DMS114 treated with DMSO at 0.1 percent for 48 hours (cell line): ENCODE data around the gene FAM135A.
"Not testable (repeated sequence)": the region's sequence is repeated elsewhere in the genome, so short reads cannot be mapped to it uniquely, and the experiment has no call there.

ENCODE experiments used
- DNase-seq: peaks from one replicate; lab custom pipeline; 2025; ENCODE audit not compliant: unreplicated experiment; lab: John Stamatoyannopoulos, UW

The FAM135A gene

DNA sequence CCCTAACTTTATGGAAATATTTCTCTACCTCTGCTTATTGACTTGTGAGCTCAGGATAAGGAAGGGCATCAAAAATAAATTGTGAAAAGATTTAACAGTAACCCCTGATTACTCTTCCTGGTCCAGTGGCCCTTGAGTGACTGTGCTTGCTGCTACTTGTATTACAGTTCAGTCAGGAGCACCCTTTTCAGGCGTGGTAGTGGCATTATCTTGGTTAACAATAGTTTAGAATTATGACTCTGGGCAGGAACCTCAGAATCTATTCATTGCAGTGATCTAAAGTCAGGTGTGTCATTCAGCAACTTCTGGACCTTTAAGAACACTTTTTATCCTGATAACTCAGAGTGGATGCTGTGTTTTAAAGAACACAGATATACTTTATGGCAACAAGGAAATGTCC, 43.4 kb downstream of the FAM135A start:
- DNase-seq = no peak

DNA sequence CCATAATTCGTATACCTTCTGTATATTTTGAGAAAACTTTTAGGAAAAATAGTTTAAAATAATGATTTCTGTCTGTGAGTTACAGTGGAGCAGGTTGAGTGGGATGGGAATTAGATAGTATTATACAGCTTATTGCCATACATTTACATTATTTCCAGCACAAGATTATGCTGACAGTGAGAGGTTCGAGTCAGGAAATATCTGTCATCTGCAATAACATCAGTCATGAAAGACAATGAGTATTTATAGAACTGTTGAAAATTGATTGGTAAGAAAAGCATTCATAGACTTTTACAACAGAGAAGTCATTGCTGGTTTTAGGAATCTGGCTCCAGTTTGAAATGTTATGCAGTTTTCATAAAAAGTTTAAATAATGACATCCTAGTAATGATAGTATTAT, 45.9 kb downstream of the FAM135A start:
- DNase-seq = no peak

DNA sequence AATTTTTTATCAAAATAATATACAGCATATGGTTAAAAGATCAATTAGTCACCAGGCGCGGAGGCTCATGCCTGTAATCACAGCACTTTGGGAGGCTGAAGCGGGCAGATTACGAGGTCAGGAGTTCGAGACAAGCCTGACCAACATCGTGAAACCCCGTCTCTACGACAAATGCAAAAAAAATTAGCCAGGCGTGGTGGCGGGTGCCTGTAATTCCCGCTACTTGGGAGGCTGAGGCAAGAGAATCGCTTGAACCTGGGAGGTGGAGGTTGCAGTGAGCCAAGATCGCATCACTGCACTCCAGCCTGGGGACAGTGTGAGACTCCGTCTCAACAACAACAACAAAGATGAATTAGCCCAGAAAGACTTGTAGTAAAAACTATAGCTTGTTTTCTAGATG, 46.4 kb downstream of the FAM135A start:
- not testable (repeated sequence) for DNase-seq

DNA sequence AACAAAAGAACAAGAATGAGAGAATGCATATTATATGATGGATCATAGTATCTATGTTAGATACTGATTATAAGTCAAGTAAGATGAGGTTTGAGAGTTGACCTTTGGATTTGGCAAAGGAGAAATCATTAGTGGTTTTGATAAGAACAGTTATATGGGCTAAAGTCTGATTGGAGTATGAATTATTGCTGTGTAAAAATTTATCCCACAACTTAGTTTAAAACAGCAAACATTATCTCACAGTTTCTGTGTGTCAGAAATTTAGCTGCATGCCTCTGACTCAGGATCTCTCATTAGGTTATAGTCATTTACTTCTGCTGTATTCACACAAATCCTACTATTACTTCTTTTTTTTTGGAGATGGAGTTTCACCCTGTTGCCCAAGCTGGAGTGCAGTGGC, 56.7 kb downstream of the FAM135A start:
- DNase-seq = no peak

DNA sequence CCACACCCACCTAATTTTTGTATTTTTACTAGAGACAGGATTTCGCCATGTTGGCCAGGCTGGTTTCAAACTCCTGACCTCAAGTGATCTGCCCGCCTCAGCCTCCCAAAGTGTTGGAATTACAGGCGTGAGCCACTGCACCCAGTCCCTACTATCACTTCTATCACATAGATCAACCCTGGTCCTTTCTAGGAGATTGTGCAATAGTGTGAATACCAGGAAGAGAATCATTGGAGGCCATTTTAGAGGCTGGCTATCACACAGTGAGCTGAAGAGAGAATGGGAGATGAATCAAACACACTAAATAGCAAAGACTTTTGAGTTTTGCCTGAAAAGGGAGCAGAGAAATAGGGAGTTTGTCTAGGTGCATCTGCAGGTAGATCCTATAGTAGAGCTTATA, 57.2 kb downstream of the FAM135A start:
- not testable (repeated sequence) for DNase-seq

DNA sequence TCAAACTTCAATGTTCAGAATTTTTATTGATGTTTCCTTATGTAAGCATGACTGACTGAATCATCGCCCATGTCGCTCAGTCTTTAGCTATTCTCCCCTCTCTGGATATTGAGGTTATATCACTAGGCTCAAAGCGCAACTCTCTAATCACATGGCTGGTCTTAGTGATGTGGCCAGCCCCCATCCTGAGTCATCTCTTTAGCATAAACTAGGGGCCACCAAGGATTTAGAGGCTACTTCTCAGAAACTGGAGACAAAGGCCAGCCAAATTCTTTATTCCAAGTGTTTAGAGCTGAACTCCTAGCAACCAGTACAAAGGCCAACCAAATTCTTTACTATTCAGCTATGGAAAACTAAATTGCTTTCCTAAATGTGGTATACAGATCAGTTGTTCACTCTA, 61.4 kb downstream of the FAM135A start:
- DNase-seq = no peak

DNA sequence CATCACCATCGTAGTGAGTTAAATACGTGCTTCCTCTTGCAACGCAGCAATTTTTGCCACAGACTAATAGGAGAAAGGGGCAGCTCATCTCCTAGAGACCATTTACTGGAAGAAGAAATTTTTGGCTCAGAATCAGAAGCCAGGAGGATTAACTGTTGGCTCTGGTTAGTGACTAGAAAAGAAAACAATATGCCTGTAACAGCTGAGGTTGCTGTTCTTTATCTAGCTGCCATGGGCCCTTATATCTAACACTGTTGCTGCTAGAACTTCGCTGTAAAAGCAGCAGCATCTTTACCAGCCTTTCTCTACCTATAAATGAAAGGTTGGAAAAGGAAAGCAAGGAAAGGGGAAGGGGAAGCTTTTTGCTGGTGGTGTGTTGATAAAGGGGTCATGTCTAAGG, 65.9 kb downstream of the FAM135A start:
- DNase-seq = no peak

DNA sequence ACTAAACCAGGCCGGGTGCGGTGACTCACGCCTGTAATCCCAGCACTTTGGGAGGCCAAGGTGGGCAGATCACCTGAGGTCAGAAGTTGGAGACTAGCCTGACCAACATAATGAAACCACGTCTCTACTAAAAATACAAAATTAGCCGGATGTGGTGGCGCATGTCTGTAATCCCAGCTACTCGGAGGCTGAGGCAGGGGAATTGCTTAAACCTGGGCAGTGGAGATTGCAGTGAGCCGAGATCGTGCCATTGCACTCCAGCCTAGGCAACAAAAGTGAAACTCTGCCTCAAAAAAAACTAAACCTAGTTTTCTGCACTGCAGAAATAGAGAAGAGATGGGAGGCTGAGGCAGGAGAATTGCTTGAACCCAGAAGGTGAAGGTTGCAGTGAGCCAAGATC, 73.3 kb downstream of the FAM135A start:
- not testable (repeated sequence) for DNase-seq

DNA sequence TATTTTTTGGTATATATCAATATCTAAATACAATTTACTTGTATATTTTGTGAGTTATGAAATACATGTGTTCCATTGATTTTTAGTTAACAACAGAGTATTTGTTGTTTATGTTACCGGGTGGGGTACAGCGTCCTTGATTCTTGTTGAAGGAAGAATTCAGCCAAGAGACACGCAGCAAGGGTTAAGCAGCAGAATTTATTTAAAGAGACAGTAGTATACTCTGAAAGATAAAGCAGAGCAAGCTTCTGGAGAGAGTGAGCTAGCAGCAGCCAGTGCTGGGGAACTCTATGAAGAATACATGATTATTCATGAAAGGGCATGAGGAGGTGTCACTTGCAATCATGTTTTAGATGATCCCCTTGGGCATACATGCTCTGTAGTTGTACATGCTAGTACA, 76.1 kb downstream of the FAM135A start:
- no peak for DNase-seq

DNA sequence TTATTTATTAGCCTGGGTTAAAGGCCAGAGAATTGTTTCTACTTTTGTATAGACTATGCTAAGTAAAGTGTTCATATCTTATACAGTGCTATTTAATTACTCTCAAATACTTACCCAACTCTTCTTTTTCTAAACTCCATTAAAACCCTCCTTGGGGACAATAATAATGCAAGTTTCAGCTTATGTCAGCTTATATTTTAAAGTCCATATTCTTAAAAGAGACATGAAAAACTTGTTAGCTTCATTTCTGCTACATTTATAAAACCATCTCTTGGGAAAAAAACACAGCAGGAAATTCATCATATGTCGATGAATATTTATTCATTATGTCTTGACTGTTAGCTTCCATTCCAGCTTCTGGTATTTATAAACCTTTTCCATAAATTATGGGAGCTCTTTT, 81.5 kb downstream of the FAM135A start:
- no peak for DNase-seq

DNA sequence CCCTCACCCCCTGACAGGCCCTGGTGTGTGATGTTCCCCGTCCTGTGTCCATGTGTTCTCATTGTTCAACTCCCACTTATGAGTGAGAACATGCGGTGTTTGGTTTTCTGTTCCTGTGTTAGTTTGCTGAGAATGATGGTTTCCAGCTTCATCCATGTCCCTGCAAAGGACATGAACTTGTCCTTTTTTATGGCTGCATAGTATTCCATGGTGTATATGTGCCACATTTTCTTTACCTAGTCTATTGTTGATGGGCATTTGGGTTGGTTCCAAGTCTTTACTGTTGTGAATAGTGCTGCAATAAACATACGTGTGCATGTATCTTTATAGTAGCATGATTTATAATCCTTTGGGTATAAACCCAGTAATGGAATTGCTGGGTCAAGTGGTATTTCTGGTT, 82.5 kb downstream of the FAM135A start:
- DNase-seq = not testable (repeated sequence)

DNA sequence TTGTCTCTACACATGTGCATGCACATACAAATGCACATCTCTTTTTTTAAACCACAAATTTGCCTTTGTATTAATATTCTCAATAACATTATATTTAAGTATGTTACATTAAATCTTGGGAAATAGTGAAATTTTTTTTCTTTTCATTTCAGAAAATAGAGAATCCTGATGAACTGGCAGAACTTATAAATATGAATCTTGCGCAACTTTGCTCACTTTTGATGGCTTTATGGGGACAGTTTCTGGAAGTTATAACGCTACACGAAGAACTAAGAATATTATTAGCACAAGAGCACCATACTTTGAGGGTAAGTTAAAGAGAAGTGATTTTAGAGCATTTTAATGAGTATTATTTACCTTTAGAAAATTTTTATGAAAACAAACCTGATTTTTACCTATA, 89.2 kb downstream of the FAM135A start:
- DNase-seq = no peak

DNA sequence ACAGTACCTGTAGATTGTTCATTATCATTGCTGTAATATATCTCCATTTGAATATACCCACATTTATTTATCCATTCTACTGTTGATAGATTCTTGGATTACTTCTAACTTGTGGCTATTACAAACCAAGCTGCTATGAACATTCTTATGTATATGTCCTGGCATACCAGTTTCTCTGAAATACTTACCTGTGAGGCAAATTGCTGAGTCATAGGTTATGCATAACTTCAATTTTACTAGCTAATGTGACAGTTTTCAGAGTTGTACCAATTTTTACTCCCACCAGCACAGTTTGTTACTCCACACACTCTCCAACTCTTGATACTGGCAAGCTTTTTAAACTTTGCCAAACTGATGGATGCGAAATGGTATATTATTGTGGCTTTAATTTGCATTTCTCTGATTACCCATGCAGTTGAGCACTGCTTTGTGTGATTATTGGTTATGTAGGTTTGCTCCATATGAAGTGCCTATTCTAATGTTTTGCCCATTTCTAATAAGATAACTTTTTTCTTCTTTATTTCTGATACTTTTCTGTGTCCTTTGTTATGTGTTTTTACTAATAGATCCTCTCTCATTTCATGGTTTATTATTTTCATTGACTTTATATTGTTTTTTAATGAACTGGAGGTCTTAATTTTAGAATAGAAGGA, 90.6 kb downstream of the FAM135A start:
- no peak for DNase-seq

DNA sequence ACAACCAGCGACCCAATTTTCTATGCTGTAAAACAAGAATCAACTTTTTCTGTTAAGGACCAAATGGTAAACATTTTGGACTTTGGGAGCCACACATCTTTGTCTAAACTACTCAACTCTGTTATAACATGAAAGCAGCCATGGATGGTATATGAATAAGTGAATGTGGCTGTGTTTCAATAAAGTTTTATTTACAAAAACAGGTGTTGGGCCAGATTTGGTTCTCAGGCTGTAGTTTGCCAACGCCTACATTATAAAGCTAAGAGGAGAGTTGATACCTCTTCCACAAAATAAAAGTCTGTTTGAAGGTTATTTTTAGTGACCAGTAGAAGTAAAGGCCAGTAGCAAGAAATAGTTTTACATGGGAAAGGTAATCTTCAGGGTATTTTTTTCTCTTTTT, 93.0 kb downstream of the FAM135A start:
- DNase-seq = no peak

DNA sequence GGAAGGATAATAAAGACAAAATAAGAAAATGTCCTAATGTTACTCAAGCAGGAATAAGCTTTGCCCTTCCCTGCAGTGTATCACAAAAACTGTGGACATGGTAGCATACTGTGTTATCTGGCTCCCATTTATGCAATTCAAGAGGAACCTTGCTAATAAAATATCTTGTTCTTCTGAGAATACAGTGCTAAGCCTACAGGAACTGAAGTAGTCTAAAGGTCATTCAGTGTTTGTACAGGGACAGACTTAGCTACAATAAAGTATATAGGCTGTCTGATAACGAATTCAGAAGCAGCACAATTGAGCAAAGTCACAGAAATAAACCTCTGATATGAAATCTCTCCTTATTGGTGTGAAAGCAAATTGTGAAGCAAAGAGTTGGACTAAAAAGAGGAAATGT, 93.9 kb downstream of the FAM135A start:
- DNase-seq = no peak

DNA sequence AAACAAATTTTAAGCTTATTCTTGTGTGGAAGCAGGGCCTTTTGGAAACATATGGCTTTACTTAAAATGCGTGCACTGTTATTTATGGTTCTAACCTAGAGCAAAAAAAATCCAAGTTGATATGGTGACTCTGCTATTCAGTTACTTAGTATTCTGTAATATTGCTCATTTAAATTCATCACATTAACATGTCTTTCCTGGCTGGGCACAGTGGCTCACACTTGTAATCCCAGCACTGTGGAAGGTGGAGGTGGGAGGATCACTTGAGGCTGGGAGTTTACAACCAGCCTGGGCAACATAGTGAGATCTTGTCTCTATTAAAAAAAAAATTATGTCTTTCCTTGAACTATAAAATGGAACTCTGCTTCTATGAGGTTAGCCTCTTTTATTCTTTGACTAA, 95.6 kb downstream of the FAM135A start:
- DNase-seq = no peak

DNA sequence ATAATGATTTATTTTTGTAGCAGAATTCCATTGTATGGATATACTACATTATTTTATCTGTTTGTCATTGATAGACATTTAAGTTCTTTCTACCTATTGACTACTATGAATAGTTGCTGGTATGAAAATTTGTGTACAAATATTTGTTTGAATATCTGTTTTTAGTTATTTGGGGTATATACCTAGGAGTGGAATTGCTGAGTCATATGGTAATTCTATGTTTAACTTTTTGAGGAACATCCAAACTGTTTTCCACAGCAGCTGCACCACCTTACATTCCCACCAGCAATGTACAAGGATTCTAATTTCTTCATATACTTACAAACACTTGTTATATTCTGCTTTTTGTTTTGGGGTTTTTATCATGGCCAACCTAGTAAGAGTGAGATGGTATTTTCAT, 97.3 kb downstream of the FAM135A start:
- no peak for DNase-seq

DNA sequence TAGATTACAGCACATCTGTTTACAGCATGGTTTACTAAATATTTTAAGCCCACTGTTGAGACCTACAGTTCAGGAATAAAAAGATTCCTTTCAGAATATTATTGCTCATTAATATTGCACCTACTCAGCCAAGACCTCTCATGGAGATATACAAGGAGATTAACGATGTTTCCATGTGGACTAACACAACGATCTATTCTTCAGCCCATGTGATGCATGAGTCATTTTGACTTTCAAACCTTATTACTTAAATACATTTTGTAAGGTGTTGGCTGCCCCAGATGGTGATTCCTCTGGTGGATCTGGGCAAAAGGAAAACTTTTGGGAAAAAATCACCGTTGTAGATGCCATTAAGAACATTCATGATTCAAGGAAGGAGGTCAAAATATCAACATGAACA, 105.4 kb downstream of the FAM135A start:
- DNase-seq = no peak

DNA sequence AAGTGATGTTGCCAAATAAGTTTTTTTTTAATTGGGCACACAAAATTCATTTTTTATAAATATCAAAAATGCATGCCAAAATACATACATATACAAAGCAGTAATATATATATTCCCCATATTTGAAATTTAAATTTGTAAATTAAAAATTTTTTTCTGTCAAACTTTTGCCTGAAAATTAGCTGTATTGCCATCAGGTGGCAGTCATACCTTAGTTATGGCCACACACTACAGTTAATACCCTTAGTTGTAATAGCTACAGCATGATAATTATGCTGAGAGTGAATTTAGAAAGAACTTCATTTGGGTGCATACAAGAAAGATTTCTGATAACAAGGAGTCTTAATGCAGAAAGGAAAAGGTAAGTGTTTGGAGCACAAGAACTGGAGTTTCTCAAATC, 107.3 kb downstream of the FAM135A start:
- no peak for DNase-seq

DNA sequence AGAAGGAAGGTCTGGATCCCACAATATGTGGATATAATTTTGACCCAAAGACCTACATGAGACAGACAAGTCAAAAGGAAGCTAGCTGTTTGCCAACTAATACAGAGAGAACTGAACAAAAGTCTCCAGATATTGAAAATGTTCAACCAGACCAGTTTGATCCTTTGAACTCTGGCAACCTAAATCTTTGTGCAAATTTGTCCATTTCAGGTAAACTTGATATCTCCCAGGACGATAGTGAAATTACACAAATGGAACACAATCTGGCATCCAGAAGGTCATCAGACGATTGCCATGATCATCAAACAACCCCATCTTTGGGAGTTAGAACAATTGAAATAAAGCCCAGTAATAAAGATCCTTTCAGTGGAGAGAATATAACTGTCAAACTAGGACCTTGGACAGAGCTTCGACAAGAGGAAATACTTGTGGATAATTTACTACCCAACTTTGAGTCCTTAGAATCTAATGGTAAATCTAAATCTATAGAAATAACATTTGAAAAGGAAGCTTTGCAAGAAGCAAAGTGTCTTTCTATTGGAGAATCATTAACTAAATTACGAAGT, 111.5 kb downstream of the FAM135A start:
- no peak for DNase-seq

DNA sequence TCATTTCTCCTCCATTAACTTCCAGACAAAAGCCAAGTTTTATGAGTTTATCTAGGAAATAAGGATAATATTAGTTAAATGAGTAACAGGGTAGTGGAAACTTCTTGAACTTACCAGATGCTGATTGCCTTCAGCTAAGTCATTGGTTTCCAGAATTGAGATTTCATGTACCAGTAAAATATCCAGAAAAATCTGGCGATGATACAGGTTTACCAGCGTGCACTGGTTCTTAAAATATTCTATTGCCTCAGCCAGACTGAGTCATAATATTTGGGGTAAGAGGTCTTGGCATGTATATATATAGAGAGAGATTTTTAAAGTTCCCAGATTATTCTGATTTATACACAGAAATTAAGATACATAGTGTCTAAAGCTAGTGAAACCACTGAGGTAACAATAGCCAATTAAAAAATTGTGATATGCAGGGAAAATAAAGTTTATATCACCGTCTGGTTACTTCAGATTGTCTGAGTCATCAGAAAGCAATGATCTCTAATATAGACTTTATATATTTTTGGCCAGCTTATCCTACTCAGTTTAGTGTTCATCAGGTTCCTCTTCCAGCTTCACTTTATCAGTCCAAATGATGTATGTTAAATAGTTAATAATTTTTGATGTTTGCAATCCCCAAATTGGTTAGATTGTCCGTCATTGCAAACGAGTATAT, 113.9 kb downstream of the FAM135A start:
- DNase-seq = no peak

DNA sequence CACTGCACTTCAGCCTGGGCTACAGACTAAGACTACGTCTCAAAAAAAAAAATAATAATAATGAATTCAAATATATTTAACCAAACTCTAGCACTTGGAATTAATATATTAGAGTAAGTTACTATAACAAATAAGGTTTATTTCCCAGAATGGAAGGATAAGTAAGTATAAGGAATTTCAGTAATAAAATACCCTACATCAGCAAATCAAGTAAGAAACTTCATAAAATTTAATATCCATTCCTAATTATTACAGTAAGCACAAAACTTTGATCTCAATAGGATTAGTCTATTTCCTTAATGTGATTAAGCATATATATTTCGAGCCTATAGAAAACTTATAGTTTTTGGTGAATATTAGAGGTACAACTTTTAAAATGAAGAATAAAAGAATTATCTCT, 116.7 kb downstream of the FAM135A start:
- DNase-seq = no peak

DNA sequence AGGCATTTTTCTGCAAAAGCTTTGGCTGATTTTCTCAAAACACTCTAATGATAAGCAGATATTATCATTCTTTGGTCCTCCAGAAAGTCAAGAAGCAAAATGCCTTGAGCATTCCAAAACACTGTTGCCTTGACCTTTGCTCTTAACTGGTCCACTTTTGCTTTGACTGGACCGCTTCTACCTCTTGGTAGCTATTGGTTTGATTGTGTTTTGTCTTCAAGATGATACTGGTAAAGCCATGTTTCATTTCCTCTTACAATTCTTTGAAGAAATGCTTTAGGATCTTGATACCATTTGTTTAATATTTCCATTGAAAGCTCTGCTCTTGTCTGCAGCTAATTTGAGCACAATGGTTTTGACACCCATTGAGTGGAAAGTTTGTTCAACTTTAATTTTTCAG, 117.8 kb downstream of the FAM135A start:
- DNase-seq = no peak
